Measurements from ENCODE around the gene LMF1. TPM values are rescaled to one million over a fixed set of nuclear protein-coding genes. Genes with fewer than 3 reads are reported as not detected.

LMF1 gene
- total RNA-seq, 6 donors from 2014 or later, result 20.3 to 147 (median 28.2) TPM

- Histone ChIP-seq H3K4me3 (no peak overlapping the region), H3K36me3 (no peaks in the 10 kb centered on the region), H3K27ac (peak overlapping the region in 3 of 4 donors; percentile 24 to 62 (median 50)), H3K27me3 (no peaks in the 10 kb centered on the region), H3K9me3 (peaks cover 6 to 18% (median 13%) of the 10 kb centered on the region in 4 donors), H3K4me1 (peaks cover 0 to 16% (median 7%) of the 10 kb centered on the region in 4 donors)
- ATAC-seq (ENCODE audit: low FRiP score in 2 of 2) (no peak), DNase-seq (peak in 1 of 2 donors; percentile 60)
- no peak for TF ChIP-seq POLR2A (IDR thresholded peaks at IDR 0.05)
- no peak for TF ChIP-seq POLR2AphosphoS5 (IDR thresholded peaks at IDR 0.05)
- no peak for TF ChIP-seq CTCF (IDR thresholded peaks at IDR 0.05)
- no peak for TF ChIP-seq EP300 (IDR thresholded peaks at IDR 0.05)
- WGBS, 2 donors, result 57% methylated on average over 13 to 25 of the region's 27 CpGs
Measured at GRCh38 chr16:831571-832413, 139.0 kb downstream of the LMF1 start.

GRCh38 chr16:830871-831570 is 139.8 kb downstream of the LMF1 start:
- WGBS, 2 donors, result 34 to 55% methylated on average over 18 to 24 of the region's 24 CpGs
- H3K36me3 ChIP-seq, result no peaks in the 10 kb centered on the region
- H3K9me3 ChIP-seq, result peaks cover 0 to 10% (median 5%) of the 10 kb centered on the region in 4 donors
- H3K4me1 ChIP-seq, result peaks cover 0 to 16% (median 7%) of the 10 kb centered on the region in 4 donors
- no peaks in the 10 kb centered on the region for H3K27me3 ChIP-seq
- peak overlapping the region in 3 of 4 donors; percentile 24 to 62 (median 50) for H3K27ac ChIP-seq
- TF ChIP-seq EP300 (IDR thresholded peaks at IDR 0.05), result no peak
- no peak for TF ChIP-seq POLR2AphosphoS5 (IDR thresholded peaks at IDR 0.05)
- no peak for TF ChIP-seq CTCF (IDR thresholded peaks at IDR 0.05)
- no peak for TF ChIP-seq POLR2A (IDR thresholded peaks at IDR 0.05)
- ATAC-seq (ENCODE audit: low FRiP score in 2 of 2) (no peak), DNase-seq (peak in 1 of 2 donors; percentile 60)
- H3K4me3 ChIP-seq, result no peak overlapping the region

GRCh38 chr16:830107-830870 is 140.5 kb downstream of the LMF1 start:
- H3K9me3 ChIP-seq, result peaks cover 0 to 3% (median 0%) of the 10 kb centered on the region in 4 donors
- DNase-seq, result peak in 1 of 2 donors; percentile 66
- peaks cover 0 to 2% (median 0%) of the 10 kb centered on the region in 4 donors for H3K27me3 ChIP-seq
- no peaks in the 10 kb centered on the region for H3K36me3 ChIP-seq
- WGBS, 2 donors, result 86 to 87% methylated on average over 36 to 43 of the region's 43 CpGs
- peak overlapping the region in 2 of 4 donors; percentile 50 to 62 for H3K27ac ChIP-seq
- peaks cover 3 to 19% (median 9%) of the 10 kb centered on the region in 4 donors for H3K4me1 ChIP-seq
- no peak overlapping the region for H3K4me3 ChIP-seq
- TF ChIP-seq CTCF (IDR thresholded peaks at IDR 0.05) (no peak), POLR2AphosphoS5 (IDR thresholded peaks at IDR 0.05) (no peak), POLR2A (IDR thresholded peaks at IDR 0.05) (no peak)
- ATAC-seq (ENCODE audit: low FRiP score in 2 of 2), result no peak

GRCh38 chr16:828891-829290 is 141.9 kb downstream of the LMF1 start:
- Histone ChIP-seq H3K4me1 (peaks cover 7 to 26% (median 14%) of the 10 kb centered on the region in 4 donors), H3K9me3 (no peaks in the 10 kb centered on the region), H3K27ac (no peak overlapping the region), H3K36me3 (no peaks in the 10 kb centered on the region), H3K4me3 (no peak overlapping the region), H3K27me3 (peaks cover 0 to 8% (median 0%) of the 10 kb centered on the region in 4 donors)
- peak in 1 of 2 donors; percentile 56 for DNase-seq
- TF ChIP-seq POLR2AphosphoS5 (IDR thresholded peaks at IDR 0.05), result no peak
- TF ChIP-seq CTCF (IDR thresholded peaks at IDR 0.05), result no peak
- ATAC-seq (ENCODE audit: low FRiP score in 2 of 2), result no peak
- WGBS, 2 donors, result 88 to 91% methylated on average over 8 to 14 of the region's 17 CpGs

All from upper lobe of left lung (tissue), 6 donors.